ENCODE data around the gene CDH18. TPM values are rescaled to one million over a fixed set of nuclear protein-coding genes. Genes with fewer than 3 reads are reported as not detected.

The CDH18 gene
- total RNA-seq, 1 experiment from 2014 or later, result 7.0 TPM

DNA sequence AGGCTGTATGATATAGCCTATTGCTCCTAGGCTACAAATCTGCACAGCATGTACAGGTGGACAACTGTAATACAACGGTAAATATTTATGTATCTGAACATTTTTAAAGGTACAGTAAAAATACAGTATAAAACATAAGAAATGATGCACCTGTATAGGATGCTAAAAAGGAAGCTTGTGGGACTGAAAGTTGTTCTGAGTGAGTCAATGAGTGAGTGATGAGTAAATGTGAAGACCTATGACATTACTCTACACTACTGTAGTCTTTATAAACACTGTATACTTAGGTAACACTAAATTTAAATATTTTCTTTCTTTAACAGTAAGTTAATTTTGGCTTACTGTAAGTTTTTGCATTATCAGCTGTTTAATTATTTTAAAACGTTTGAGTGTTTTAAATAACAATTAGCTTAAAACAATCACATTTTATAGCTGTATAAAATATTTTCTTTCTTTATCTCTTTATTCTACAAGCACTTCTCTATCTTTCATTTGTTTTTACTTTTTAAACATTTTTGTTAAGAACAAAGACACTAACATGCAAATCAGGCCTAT lies 28.1 kb downstream of the CDH18 start:
- ATAC-seq (no peak), DNase-seq (ENCODE audit: low read depth, low spot score) (no peak)
- CTCF ChIA-PET, result no interaction called here
- BruUV-seq (replicated peaks), result no TSS peak
- Histone ChIP-seq H3K9me3 (ENCODE audit: control insufficient read depth, insufficient read depth, low read depth, low read length) (no peaks in the 10 kb centered on the region), H3K27ac (ENCODE audit: low read length) (no peak overlapping the region), H3K27me3 (ENCODE audit: control insufficient read depth, insufficient read depth, low read length) (no peaks in the 10 kb centered on the region), H3K36me3 (ENCODE audit: control insufficient read depth, insufficient read depth, low read length) (no peaks in the 10 kb centered on the region), H3K4me1 (ENCODE audit: control insufficient read depth, insufficient read depth, low read length) (no peaks in the 10 kb centered on the region), H3K4me3 (ENCODE audit: low read depth in 2 of 2, low read length in 2 of 2) (no peak overlapping the region)
- intact Hi-C loops (cut with micrococcal nuclease; ENCODE audit: unreplicated experiment), result no loop called here
- TF ChIP-seq SIN3A (IDR thresholded peaks at IDR 0.05; ENCODE audit: borderline replicate concordance, insufficient read depth, low read depth, low read length) (no peak), POLR2AphosphoS5 (IDR thresholded peaks at IDR 0.05; ENCODE audit: low read depth, low read length) (no peak), TCF7L2 (IDR thresholded peaks at IDR 0.05; ENCODE audit: low read depth, low read length) (no peak)
- TF ChIP-seq, protein P1, sequence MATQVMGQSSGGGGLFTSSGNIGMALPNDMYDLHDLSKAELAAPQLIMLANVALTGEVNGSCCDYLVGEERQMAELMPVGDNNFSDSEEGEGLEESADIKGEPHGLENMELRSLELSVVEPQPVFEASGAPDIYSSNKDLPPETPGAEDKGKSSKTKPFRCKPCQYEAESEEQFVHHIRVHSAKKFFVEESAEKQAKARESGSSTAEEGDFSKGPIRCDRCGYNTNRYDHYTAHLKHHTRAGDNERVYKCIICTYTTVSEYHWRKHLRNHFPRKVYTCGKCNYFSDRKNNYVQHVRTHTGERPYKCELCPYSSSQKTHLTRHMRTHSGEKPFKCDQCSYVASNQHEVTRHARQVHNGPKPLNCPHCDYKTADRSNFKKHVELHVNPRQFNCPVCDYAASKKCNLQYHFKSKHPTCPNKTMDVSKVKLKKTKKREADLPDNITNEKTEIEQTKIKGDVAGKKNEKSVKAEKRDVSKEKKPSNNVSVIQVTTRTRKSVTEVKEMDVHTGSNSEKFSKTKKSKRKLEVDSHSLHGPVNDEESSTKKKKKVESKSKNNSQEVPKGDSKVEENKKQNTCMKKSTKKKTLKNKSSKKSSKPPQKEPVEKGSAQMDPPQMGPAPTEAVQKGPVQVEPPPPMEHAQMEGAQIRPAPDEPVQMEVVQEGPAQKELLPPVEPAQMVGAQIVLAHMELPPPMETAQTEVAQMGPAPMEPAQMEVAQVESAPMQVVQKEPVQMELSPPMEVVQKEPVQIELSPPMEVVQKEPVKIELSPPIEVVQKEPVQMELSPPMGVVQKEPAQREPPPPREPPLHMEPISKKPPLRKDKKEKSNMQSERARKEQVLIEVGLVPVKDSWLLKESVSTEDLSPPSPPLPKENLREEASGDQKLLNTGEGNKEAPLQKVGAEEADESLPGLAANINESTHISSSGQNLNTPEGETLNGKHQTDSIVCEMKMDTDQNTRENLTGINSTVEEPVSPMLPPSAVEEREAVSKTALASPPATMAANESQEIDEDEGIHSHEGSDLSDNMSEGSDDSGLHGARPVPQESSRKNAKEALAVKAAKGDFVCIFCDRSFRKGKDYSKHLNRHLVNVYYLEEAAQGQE (IDR thresholded peaks at IDR 0.05; ENCODE audit: insufficient read depth in 1 of 2, low read depth in 2 of 2, low read length in 1 of 2), result no peak
- TF ChIP-seq, protein P2, sequence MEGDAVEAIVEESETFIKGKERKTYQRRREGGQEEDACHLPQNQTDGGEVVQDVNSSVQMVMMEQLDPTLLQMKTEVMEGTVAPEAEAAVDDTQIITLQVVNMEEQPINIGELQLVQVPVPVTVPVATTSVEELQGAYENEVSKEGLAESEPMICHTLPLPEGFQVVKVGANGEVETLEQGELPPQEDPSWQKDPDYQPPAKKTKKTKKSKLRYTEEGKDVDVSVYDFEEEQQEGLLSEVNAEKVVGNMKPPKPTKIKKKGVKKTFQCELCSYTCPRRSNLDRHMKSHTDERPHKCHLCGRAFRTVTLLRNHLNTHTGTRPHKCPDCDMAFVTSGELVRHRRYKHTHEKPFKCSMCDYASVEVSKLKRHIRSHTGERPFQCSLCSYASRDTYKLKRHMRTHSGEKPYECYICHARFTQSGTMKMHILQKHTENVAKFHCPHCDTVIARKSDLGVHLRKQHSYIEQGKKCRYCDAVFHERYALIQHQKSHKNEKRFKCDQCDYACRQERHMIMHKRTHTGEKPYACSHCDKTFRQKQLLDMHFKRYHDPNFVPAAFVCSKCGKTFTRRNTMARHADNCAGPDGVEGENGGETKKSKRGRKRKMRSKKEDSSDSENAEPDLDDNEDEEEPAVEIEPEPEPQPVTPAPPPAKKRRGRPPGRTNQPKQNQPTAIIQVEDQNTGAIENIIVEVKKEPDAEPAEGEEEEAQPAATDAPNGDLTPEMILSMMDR (IDR thresholded peaks at IDR 0.05), result no peak
- POLR2A ChIA-PET, result no interaction called here
- in situ Hi-C loops (cut with HindIII; ENCODE audit: low pct_unique_long_range_greater_than_20kb, low sequenced_read_pairs), result no loop called here

GRCh38 chr5:19950897-19951296 lies 37.1 kb downstream of the CDH18 start:
- Histone ChIP-seq H3K4me1 (ENCODE audit: control insufficient read depth, insufficient read depth, low read length) (no peaks in the 10 kb centered on the region), H3K9me3 (ENCODE audit: control insufficient read depth, insufficient read depth, low read depth, low read length) (no peaks in the 10 kb centered on the region), H3K4me3 (ENCODE audit: low read depth in 2 of 2, low read length in 2 of 2) (no peak overlapping the region), H3K36me3 (ENCODE audit: control insufficient read depth, insufficient read depth, low read length) (no peaks in the 10 kb centered on the region), H3K27me3 (ENCODE audit: control insufficient read depth, insufficient read depth, low read length) (no peaks in the 10 kb centered on the region), H3K27ac (ENCODE audit: low read length) (no peak overlapping the region)
- TF ChIP-seq SIN3A (IDR thresholded peaks at IDR 0.05; ENCODE audit: borderline replicate concordance, insufficient read depth, low read depth, low read length) (no peak), TCF7L2 (IDR thresholded peaks at IDR 0.05; ENCODE audit: low read depth, low read length) (no peak), POLR2AphosphoS5 (IDR thresholded peaks at IDR 0.05; ENCODE audit: low read depth, low read length) (no peak)
- TF ChIP-seq, protein P1 (IDR thresholded peaks at IDR 0.05; ENCODE audit: insufficient read depth in 1 of 2, low read depth in 2 of 2, low read length in 1 of 2), result no peak
- TF ChIP-seq, protein P2 (IDR thresholded peaks at IDR 0.05), result no peak
- intact Hi-C loops (cut with micrococcal nuclease; ENCODE audit: unreplicated experiment), result no loop called here
- ATAC-seq, result no peak
- in situ Hi-C loops (cut with HindIII; ENCODE audit: low pct_unique_long_range_greater_than_20kb, low sequenced_read_pairs), result no loop called here
- POLR2A ChIA-PET, result no interaction called here
- DNase-seq (ENCODE audit: low read depth, low spot score), result no peak
- CTCF ChIA-PET, result no interaction called here
- BruUV-seq (replicated peaks), result no TSS peak

All from Panc1 (cell line).